Upper lobe of left lung (tissue), 4 donors: ENCODE data around the gene LAMB1.

Experiments
- CTCF ChIP-seq, 6 experiments: fragments of 450-650 bp in 4 of 6; fragments of 200-600 bp in 2 of 6; sonication (generic) in 2 of 6; IDR thresholded peaks; one replicate each; pipeline ENCODE4 v1.5.1; 2016 to 2019; ENCODE audit warnings: antibody characterized with exemption in 6 of 6
- EP300 ChIP-seq, 4 donors: sonication (generic); formaldehyde crosslinking; IDR thresholded peaks; one replicate each; pipeline ENCODE4 v1.5.1; 2017; ENCODE audit warnings: antibody characterized with exemption in 4 of 4, control low read depth in 2 of 4
- POLR2A ChIP-seq, 4 donors: fragments of 450-650 bp; IDR thresholded peaks; one replicate each; pipeline ENCODE4 v1.5.1; 2016 to 2017; ENCODE audit warnings: antibody characterized with exemption in 4 of 4, mild to moderate bottlenecking in 2 of 4
- POLR2AphosphoS5 ChIP-seq, 2 donors: sonication (generic); formaldehyde crosslinking; IDR thresholded peaks; one replicate each; pipeline ENCODE4 v1.5.1; 2017; ENCODE audit warnings: antibody characterized with exemption in 2 of 2

GRCh38 chr7:107874605-107875446, 128.1 kb downstream of the LAMB1 start:
- TF ChIP-seq CTCF (IDR thresholded peaks at IDR 0.05): peak; percentile 56 to 77 (median 68)
- TF ChIP-seq POLR2AphosphoS5 (IDR thresholded peaks at IDR 0.05): no peak
- TF ChIP-seq POLR2A (IDR thresholded peaks at IDR 0.05): no peak
- no peak for TF ChIP-seq EP300 (IDR thresholded peaks at IDR 0.05)
